Measurements from ENCODE around the gene TMEM8B. TPM values are rescaled to one million over a fixed set of nuclear protein-coding genes. Genes with fewer than 3 reads are reported as not detected.

TMEM8B gene
- total and polyA plus RNA-seq, 2 of the 8 experiments (the other 6 are each of a cell fraction or from before 2014, with no cell fraction given), result 7.5 to 10.4 TPM

- no peak overlapping the region for H3K4me2 ChIP-seq (ENCODE audit: insufficient read depth in 1 of 2, low read depth in 2 of 2, low read length in 2 of 2)
- ChIA-PET CTCF (ENCODE audit: partially characterized antibody) (interaction anchor here (0.6 to 9.9 kb wide), 3 partner anchors 13 to 62 kb away, joined by 3 to 172 read pairs (median 8); no protein-coding TSS in a partner anchor), POLR2A (ENCODE audit: partially characterized antibody) (interaction anchor here (1.1 kb wide), 1 partner anchor 14 kb away, joined by 3 read pairs; no protein-coding TSS in a partner anchor)
Observed at GRCh38 chr9:35820076-35820475, 9.0 kb upstream of the TMEM8B start.

More at GRCh38 chr9:35820076-35820475, 9.0 kb upstream of the TMEM8B start:
- FAIRE-seq, result no peak
- Histone ChIP-seq H4K20me1 (replicated peaks in 1 of 2; ENCODE audit: control insufficient read depth in 1 of 2, insufficient read depth in 2 of 2, low read length in 2 of 2) (no peaks in the 10 kb centered on the region), H2AFZ (ENCODE audit: low read length) (no peak overlapping the region), H3K23me2 (ENCODE audit: low read depth, low read length) (no peaks in the 10 kb centered on the region; the same call in 1 of the 2 replicates), H3K18ac (ENCODE audit: extremely low read depth, low read length) (no peak overlapping the region), H2BK20ac (ENCODE audit: low read length) (no peak overlapping the region; the same call in 1 of the 2 replicates), H3K4me1 (replicated peaks in 1 of 4; ENCODE audit: control insufficient read depth in 3 of 4, insufficient read depth in 4 of 4, low read length in 3 of 4) (peaks cover 0 to 8% (median 3%) of the 10 kb centered on the region in 4 experiments; a peak in 1 of 7 replicates), H2BK15ac (ENCODE audit: low read length) (no peak overlapping the region), H3K79me1 (ENCODE audit: low read depth, low read length) (no peaks in the 10 kb centered on the region), H3K23ac (ENCODE audit: insufficient read length) (no peak overlapping the region), H4K5ac (ENCODE audit: insufficient read length, low read depth, low read length) (no peak overlapping the region), H3K9me3 (ENCODE audit: insufficient read depth in 2 of 2, low read depth in 1 of 2, low read length in 1 of 2) (no peaks in the 10 kb centered on the region), H4K91ac (replicated peaks; ENCODE audit: insufficient read length, low read length) (no peak overlapping the region), H3K79me2 (ENCODE audit: control insufficient read depth in 1 of 2, insufficient read depth in 2 of 2, low read length in 2 of 2) (no peaks in the 10 kb centered on the region), H3K4me3 (ENCODE audit: extremely low read depth in 1 of 4, insufficient read depth in 2 of 4, low read depth in 3 of 4, low read length in 4 of 4) (no peak overlapping the region), H2BK12ac (ENCODE audit: low read depth, low read length) (no peak overlapping the region), H3K27me3 (replicated peaks in 1 of 4; ENCODE audit: control insufficient read depth in 3 of 4, extremely low read depth in 1 of 4, insufficient read depth in 3 of 4, low read length in 3 of 4) (no peaks in the 10 kb centered on the region), H3K27ac (ENCODE audit: low read depth, low read length) (no peak overlapping the region), H2AK5ac (ENCODE audit: low read depth, low read length) (no peak overlapping the region), H4K8ac (ENCODE audit: extremely low read depth, insufficient read depth, low read length) (no peak overlapping the region), H3K14ac (ENCODE audit: insufficient read length) (no peak overlapping the region), H3K4ac (replicated peaks; ENCODE audit: insufficient read length, low read depth, low read length) (no peak overlapping the region), H3K56ac (replicated peaks; ENCODE audit: insufficient read length, low read depth, low read length) (no peak overlapping the region), H3K36me3 (ENCODE audit: control insufficient read depth in 2 of 4, insufficient read depth in 4 of 4, low read length in 3 of 4) (no peaks in the 10 kb centered on the region), H2BK5ac (ENCODE audit: low read depth, low read length) (no peak overlapping the region), H2BK120ac (replicated peaks; ENCODE audit: low read depth, low read length) (no peak overlapping the region), H3K9ac (replicated peaks in 1 of 4; ENCODE audit: extremely low read depth in 1 of 4, low read depth in 3 of 4, low read length in 3 of 4) (no peak overlapping the region)
- no peak for DNase-seq (ENCODE audit: low read depth in 1 of 2, low spot score in 2 of 2)
- TF ChIP-seq SIRT6 (IDR thresholded peaks at IDR 0.05; ENCODE audit: low read length) (no peak), FOSL1 (IDR thresholded peaks at IDR 0.05; ENCODE audit: insufficient read depth, low read depth, low read length) (no peak)
